ENCODE data around the gene PCNX2.
A peak's percentile ranks its signal among the peaks of the same experiment; 100 is the strongest.

The PCNX2 gene

DNA sequence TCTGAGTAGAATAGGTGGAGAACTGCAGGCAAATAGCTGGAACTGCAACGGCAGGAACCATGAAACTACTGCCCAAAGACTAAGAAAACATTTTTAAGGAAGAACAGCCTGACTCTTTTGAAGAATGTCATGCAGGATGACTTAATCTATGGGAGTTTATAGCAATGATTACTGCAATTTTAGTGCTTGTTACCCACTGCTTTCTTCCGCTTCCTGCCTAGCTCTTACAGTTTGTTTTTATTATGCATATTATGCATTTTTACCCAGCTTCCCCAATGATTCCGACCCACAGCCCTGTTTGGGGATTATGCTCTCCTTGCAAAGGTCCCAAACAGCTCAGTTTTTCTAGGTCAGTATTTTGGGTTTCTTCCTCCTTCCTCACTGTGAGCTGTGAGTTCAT is 71.2 kb downstream of the PCNX2 start:
- POLR2A ChIA-PET, result interaction anchor here (1.4 kb wide), 1 partner anchor 8 kb away, joined by 3 read pairs; no protein-coding TSS in a partner anchor
- no peaks in the 10 kb centered on the region for H3K9me3 ChIP-seq (ENCODE audit: control insufficient read depth, insufficient read depth, low read depth, low read length)

DNA sequence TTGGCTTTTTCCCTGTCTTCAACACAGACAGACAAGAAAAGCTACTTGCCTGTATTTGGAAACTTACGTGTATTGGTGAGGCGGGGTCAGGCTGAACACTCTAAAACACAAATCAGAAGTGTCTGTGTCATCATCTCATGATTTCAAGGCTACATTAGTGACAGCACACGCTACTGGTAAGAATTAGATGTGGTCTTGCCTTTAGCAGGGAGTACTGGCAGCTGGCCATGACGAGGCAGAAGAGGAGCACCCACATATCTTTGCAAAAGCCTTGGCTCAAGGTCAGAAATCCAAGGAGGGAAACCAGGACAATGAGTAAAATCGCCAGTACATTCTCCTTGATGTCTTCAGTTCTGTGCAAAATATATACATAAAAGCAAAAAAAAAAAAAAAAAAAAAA is 77.7 kb downstream of the PCNX2 start:
- POLR2A ChIA-PET, result interaction anchor here (0.6 kb wide), 2 partner anchors 173 to 194 kb away, joined by 3 to 4 read pairs; no protein-coding TSS in a partner anchor

More for the DNA sequence above, 71.2 kb downstream of the PCNX2 start:
- CTCF ChIA-PET, result interaction anchor here (0.6 to 1.8 kb wide), 4 partner anchors 9 to 1543 kb away, joined by 3 to 4 read pairs (median 3); no protein-coding TSS in a partner anchor
- H3K4me1 ChIP-seq (ENCODE audit: control insufficient read depth, insufficient read depth, low read length), result 0 out of 2 replicates have a peak, but pooled peaks cover 3% of the 10 kb centered on the region
- H3K27ac ChIP-seq (ENCODE audit: extremely low read depth, low read depth, low read length), result no peak overlapping the region
- peaks cover 14 to 36% of the 10 kb centered on the region in 2 experiments for H3K36me3 ChIP-seq (ENCODE audit: control insufficient read depth in 2 of 2, insufficient read depth in 1 of 2, low read length in 2 of 2)
- TF ChIP-seq ZNF677 (tag by site-specific recombination; IDR thresholded peaks at IDR 0.05), result 0 out of 2 replicates have a peak, but pooled peaks have one; percentile 34
- TF ChIP-seq ZNF174 (tag by site-specific recombination; IDR thresholded peaks at IDR 0.05), result no peak
- H3K4me3 ChIP-seq (ENCODE audit: low read depth, low read length), result no peak overlapping the region

DNA sequence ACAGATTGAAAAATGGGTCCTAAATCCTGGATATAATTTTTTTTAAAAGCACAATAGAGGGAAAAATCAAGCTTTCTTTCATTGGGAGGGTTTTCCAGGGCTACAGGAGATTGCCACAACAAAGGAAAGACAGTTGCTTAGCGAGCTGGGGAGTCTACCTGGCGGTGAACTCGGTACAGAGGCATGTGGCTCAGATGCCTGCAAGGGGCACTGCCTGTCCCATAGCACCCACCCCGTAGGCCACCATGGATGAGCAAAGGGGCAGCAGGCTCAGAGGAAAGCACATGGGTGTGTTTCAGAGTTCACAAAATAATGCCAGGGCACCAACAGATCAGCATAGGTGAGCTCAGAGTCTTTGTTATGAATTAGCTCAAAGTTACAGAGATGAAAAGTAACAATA is 79.5 kb downstream of the PCNX2 start:
- H3K4me1 ChIP-seq (ENCODE audit: control insufficient read depth, insufficient read depth, low read length), result peaks cover 10% of the 10 kb centered on the region; the same call in 1 of the 2 replicates
- H3K9me3 ChIP-seq (ENCODE audit: control insufficient read depth, insufficient read depth, low read depth, low read length), result no peaks in the 10 kb centered on the region
- ChIA-PET POLR2A (interaction anchor here (0.7 kb wide), 1 partner anchor 9 kb away, joined by 3 read pairs; no protein-coding TSS in a partner anchor), CTCF (interaction anchor here (0.6 to 0.7 kb wide), 2 partner anchors 1374 to 1811 kb away, joined by 3 read pairs; no protein-coding TSS in a partner anchor)
- H3K4me3 ChIP-seq (ENCODE audit: low read depth, low read length), result no peak overlapping the region
- no peak overlapping the region for H3K27ac ChIP-seq (ENCODE audit: extremely low read depth, low read depth, low read length)
- peaks cover 14% of the 10 kb centered on the region in 2 experiments; a peak in 2 of 3 replicates for H3K36me3 ChIP-seq (ENCODE audit: control insufficient read depth in 2 of 2, insufficient read depth in 1 of 2, low read length in 2 of 2)
- TF ChIP-seq ZNF747 (tag by site-specific recombination; IDR thresholded peaks at IDR 0.05) (no peak), ZNF555 (tag by site-specific recombination; conservative IDR thresholded peaks at IDR 0.05) (no peak), FEZF1 (tag by site-specific recombination; IDR thresholded peaks at IDR 0.05) (no peak), KLF8 (tag by site-specific recombination; IDR thresholded peaks at IDR 0.05) (no peak), ZNF501 (tag by site-specific recombination; IDR thresholded peaks at IDR 0.05) (no peak), ZNF211 (tag by site-specific recombination; IDR thresholded peaks at IDR 0.05; ENCODE audit: low read depth) (no peak), ZNF239 (tag by site-specific recombination; IDR thresholded peaks at IDR 0.05) (no peak), ZNF654 (tag by site-specific recombination; IDR thresholded peaks at IDR 0.05; ENCODE audit: low read depth) (no peak), SETDB1 (IDR thresholded peaks at IDR 0.05; ENCODE audit: insufficient read length, low read length) (no peak), REPIN1 (tag by site-specific recombination; IDR thresholded peaks at IDR 0.05; ENCODE audit: low read depth) (no peak)
- TF ChIP-seq, protein P1, sequence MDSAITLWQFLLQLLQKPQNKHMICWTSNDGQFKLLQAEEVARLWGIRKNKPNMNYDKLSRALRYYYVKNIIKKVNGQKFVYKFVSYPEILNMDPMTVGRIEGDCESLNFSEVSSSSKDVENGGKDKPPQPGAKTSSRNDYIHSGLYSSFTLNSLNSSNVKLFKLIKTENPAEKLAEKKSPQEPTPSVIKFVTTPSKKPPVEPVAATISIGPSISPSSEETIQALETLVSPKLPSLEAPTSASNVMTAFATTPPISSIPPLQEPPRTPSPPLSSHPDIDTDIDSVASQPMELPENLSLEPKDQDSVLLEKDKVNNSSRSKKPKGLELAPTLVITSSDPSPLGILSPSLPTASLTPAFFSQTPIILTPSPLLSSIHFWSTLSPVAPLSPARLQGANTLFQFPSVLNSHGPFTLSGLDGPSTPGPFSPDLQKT (IDR thresholded peaks at IDR 0.05; ENCODE audit: borderline replicate concordance, low read depth, low read length), result no peak
- TF ChIP-seq, protein P2, sequence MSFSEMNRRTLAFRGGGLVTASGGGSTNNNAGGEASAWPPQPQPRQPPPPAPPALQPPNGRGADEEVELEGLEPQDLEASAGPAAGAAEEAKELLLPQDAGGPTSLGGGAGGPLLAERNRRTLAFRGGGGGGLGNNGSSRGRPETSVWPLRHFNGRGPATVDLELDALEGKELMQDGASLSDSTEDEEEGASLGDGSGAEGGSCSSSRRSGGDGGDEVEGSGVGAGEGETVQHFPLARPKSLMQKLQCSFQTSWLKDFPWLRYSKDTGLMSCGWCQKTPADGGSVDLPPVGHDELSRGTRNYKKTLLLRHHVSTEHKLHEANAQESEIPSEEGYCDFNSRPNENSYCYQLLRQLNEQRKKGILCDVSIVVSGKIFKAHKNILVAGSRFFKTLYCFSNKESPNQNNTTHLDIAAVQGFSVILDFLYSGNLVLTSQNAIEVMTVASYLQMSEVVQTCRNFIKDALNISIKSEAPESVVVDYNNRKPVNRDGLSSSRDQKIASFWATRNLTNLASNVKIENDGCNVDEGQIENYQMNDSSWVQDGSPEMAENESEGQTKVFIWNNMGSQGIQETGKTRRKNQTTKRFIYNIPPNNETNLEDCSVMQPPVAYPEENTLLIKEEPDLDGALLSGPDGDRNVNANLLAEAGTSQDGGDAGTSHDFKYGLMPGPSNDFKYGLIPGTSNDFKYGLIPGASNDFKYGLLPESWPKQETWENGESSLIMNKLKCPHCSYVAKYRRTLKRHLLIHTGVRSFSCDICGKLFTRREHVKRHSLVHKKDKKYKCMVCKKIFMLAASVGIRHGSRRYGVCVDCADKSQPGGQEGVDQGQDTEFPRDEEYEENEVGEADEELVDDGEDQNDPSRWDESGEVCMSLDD (tag by site-specific recombination; IDR thresholded peaks at IDR 0.05), result no peak

More for the DNA sequence above, 77.7 kb downstream of the PCNX2 start:
- CTCF ChIA-PET, result interaction anchor here (1.1 kb wide), 1 partner anchor 217 kb away, joined by 3 read pairs; no protein-coding TSS in a partner anchor
- peaks cover 10% of the 10 kb centered on the region; the same call in 1 of the 2 replicates for H3K4me1 ChIP-seq (ENCODE audit: control insufficient read depth, insufficient read depth, low read length)
- peaks cover 14 to 27% of the 10 kb centered on the region in 2 experiments; a peak in 2 of 3 replicates for H3K36me3 ChIP-seq (ENCODE audit: control insufficient read depth in 2 of 2, insufficient read depth in 1 of 2, low read length in 2 of 2)
- no peaks in the 10 kb centered on the region for H3K9me3 ChIP-seq (ENCODE audit: control insufficient read depth, insufficient read depth, low read depth, low read length)
- TF ChIP-seq, protein P3, sequence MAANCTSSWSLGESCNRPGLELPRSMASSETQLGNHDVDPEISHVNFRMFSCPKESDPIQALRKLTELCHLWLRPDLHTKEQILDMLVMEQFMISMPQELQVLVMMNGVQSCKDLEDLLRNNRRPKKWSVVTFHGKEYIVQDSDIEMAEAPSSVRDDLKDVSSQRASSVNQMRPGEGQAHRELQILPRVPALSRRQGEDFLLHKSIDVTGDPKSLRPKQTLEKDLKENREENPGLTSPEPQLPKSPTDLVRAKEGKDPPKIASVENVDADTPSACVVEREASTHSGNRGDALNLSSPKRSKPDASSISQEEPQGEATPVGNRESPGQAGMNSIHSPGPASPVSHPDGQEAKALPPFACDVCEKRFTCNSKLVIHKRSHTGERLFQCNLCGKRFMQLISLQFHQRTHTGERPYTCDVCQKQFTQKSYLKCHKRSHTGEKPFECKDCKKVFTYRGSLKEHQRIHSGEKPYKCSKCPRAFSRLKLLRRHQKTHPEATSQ (tag by site-specific recombination; IDR thresholded peaks at IDR 0.05), result no peak
- TF ChIP-seq ZNF302 (tag by site-specific recombination; IDR thresholded peaks at IDR 0.05; ENCODE audit: low read depth), result no peak
- TF ChIP-seq, protein P4, sequence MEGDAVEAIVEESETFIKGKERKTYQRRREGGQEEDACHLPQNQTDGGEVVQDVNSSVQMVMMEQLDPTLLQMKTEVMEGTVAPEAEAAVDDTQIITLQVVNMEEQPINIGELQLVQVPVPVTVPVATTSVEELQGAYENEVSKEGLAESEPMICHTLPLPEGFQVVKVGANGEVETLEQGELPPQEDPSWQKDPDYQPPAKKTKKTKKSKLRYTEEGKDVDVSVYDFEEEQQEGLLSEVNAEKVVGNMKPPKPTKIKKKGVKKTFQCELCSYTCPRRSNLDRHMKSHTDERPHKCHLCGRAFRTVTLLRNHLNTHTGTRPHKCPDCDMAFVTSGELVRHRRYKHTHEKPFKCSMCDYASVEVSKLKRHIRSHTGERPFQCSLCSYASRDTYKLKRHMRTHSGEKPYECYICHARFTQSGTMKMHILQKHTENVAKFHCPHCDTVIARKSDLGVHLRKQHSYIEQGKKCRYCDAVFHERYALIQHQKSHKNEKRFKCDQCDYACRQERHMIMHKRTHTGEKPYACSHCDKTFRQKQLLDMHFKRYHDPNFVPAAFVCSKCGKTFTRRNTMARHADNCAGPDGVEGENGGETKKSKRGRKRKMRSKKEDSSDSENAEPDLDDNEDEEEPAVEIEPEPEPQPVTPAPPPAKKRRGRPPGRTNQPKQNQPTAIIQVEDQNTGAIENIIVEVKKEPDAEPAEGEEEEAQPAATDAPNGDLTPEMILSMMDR (tag by site-specific recombination; IDR thresholded peaks at IDR 0.05), result no peak
- TF ChIP-seq ZNF544 (tag by site-specific recombination; IDR thresholded peaks at IDR 0.05), result no peak
- TF ChIP-seq ZNF747 (tag by site-specific recombination; IDR thresholded peaks at IDR 0.05), result no peak
- TF ChIP-seq ZNF248 (tag by site-specific recombination; IDR thresholded peaks at IDR 0.05), result no peak
- no peak for TF ChIP-seq ZNF707 (tag by site-specific recombination; IDR thresholded peaks at IDR 0.05)
- TF ChIP-seq PRDM1 (tag by site-specific recombination; IDR thresholded peaks at IDR 0.05), result no peak
- TF ChIP-seq, protein P5, sequence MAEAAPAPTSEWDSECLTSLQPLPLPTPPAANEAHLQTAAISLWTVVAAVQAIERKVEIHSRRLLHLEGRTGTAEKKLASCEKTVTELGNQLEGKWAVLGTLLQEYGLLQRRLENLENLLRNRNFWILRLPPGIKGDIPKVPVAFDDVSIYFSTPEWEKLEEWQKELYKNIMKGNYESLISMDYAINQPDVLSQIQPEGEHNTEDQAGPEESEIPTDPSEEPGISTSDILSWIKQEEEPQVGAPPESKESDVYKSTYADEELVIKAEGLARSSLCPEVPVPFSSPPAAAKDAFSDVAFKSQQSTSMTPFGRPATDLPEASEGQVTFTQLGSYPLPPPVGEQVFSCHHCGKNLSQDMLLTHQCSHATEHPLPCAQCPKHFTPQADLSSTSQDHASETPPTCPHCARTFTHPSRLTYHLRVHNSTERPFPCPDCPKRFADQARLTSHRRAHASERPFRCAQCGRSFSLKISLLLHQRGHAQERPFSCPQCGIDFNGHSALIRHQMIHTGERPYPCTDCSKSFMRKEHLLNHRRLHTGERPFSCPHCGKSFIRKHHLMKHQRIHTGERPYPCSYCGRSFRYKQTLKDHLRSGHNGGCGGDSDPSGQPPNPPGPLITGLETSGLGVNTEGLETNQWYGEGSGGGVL (tag by site-specific recombination; IDR thresholded peaks at IDR 0.05), result no peak
- no peak for TF ChIP-seq ZNF664 (tag by site-specific recombination; IDR thresholded peaks at IDR 0.05)
- no peak for TF ChIP-seq ZNF510 (tag by site-specific recombination; IDR thresholded peaks at IDR 0.05; ENCODE audit: insufficient replicate concordance)
- H3K27ac ChIP-seq (ENCODE audit: extremely low read depth, low read depth, low read length), result no peak overlapping the region
- H3K4me3 ChIP-seq (ENCODE audit: low read depth, low read length), result no peak overlapping the region
